ENCODE results near the gene ADAM23.

DNA sequence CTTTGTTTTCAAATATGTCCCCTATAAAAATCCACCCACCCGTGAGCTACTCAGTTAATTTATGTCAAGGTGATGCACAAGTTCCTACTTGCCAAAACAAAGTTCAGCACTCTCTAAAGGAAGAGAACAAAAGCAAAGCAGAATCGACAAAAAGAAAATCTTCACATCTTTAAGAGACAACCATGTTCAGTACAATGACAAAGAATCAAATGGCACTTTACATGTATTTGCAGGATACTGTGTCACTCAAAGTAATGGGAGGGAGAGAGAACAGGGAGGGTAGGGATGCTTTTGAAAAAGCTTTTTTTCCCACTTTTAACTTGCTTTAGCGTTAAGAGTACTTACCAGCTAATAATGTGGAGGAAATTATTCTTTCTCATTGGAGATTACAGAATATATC is 159.9 kb downstream of the ADAM23 start:
- TF ChIP-seq, protein P1, sequence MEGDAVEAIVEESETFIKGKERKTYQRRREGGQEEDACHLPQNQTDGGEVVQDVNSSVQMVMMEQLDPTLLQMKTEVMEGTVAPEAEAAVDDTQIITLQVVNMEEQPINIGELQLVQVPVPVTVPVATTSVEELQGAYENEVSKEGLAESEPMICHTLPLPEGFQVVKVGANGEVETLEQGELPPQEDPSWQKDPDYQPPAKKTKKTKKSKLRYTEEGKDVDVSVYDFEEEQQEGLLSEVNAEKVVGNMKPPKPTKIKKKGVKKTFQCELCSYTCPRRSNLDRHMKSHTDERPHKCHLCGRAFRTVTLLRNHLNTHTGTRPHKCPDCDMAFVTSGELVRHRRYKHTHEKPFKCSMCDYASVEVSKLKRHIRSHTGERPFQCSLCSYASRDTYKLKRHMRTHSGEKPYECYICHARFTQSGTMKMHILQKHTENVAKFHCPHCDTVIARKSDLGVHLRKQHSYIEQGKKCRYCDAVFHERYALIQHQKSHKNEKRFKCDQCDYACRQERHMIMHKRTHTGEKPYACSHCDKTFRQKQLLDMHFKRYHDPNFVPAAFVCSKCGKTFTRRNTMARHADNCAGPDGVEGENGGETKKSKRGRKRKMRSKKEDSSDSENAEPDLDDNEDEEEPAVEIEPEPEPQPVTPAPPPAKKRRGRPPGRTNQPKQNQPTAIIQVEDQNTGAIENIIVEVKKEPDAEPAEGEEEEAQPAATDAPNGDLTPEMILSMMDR (optimal IDR thresholded peaks at IDR 0.05 in 1 of 3, IDR thresholded peaks at IDR 0.05 in 1 of 3, conservative IDR thresholded peaks at IDR 0.05 in 1 of 3; ENCODE audit: extremely low read depth in 1 of 3, insufficient read depth in 2 of 3, low read length in 3 of 3): no peak
- TF ChIP-seq EZH2 (IDR thresholded peaks at IDR 0.05; ENCODE audit: low read length): no peak

All from keratinocyte (primary cell).